Panc1 (cell line): ENCODE data around the gene C2orf42.

Source experiments
- CTCF ChIP-seq: fragments of 450-650 bp; IDR thresholded peaks from 2 replicates; pipeline ENCODE4 v1.5.1; 2017; ENCODE audit warnings: mild to moderate bottlenecking
- POLR2AphosphoS5 ChIP-seq: IDR thresholded peaks from 2 replicates; pipeline ENCODE4 v1.6.1; 2012; ENCODE audit warnings: mild to moderate bottlenecking, low read depth, low read length, moderate library complexity
- SIN3A ChIP-seq: IDR thresholded peaks from 2 replicates; pipeline ENCODE4 v1.6.1; 2012; ENCODE audit warnings: low read depth, mild to moderate bottlenecking, low read length, moderate library complexity, borderline replicate concordance; ENCODE audit not compliant: insufficient read depth

GRCh38 chr2:70122470-70122869 lies 68.3 kb downstream of the C2orf42 start:
- TF ChIP-seq CTCF = no peak
- no peak for TF ChIP-seq SIN3A
- no peak for TF ChIP-seq POLR2AphosphoS5
